ENCODE measurements around the gene TSPAN14.
"Not testable (repeated sequence)": the region's sequence is repeated elsewhere in the genome, so short reads cannot be mapped to it uniquely, and the experiment has no call there.

TSPAN14 gene

GRCh38 chr10:80471001-80471400 lies 16.9 kb downstream of the TSPAN14 start:
- no peak for DNase-seq

GRCh38 chr10:80471715-80472233 lies 17.7 kb downstream of the TSPAN14 start:
- no peak for DNase-seq

GRCh38 chr10:80472234-80473095 lies 18.4 kb downstream of the TSPAN14 start:
- DNase-seq, result no peak

- DNase-seq, result no peak
These were observed 19.1 kb downstream of the TSPAN14 start for GRCh38 chr10:80473096-80473657.

- no peak for DNase-seq
These were observed 19.8 kb downstream of the TSPAN14 start for GRCh38 chr10:80473692-80474596.

GRCh38 chr10:80474597-80474910 lies 20.4 kb downstream of the TSPAN14 start:
- no peak for DNase-seq

GRCh38 chr10:80474941-80475340 lies 20.8 kb downstream of the TSPAN14 start:
- DNase-seq, result no peak

GRCh38 chr10:80475641-80476040 lies 21.5 kb downstream of the TSPAN14 start:
- not testable (repeated sequence) for DNase-seq

GRCh38 chr10:80476685-80477084 lies 22.6 kb downstream of the TSPAN14 start:
- DNase-seq, result no peak

- no peak for DNase-seq
These were observed 23.7 kb downstream of the TSPAN14 start for GRCh38 chr10:80477813-80478212.

GRCh38 chr10:80480373-80480772 lies 26.3 kb downstream of the TSPAN14 start:
- DNase-seq, result not testable (repeated sequence)

- no peak for DNase-seq
These were observed 26.7 kb downstream of the TSPAN14 start for GRCh38 chr10:80480852-80481251.

- no peak for DNase-seq
These were observed 30.1 kb downstream of the TSPAN14 start for GRCh38 chr10:80484243-80484642.

- no peak for DNase-seq
These were observed 30.6 kb downstream of the TSPAN14 start for GRCh38 chr10:80484676-80485075.

GRCh38 chr10:80485076-80485945 lies 31.2 kb downstream of the TSPAN14 start:
- no peak for DNase-seq

- no peak for DNase-seq
These were observed 32.0 kb downstream of the TSPAN14 start for GRCh38 chr10:80485946-80486764.

- DNase-seq, result no peak
These were observed 32.8 kb downstream of the TSPAN14 start for GRCh38 chr10:80486785-80487420.

- DNase-seq, result no peak
These were observed 33.3 kb downstream of the TSPAN14 start for GRCh38 chr10:80487421-80487785.

GRCh38 chr10:80487791-80488538 lies 33.9 kb downstream of the TSPAN14 start:
- peak; percentile 52 for DNase-seq

- DNase-seq, result no peak
These were observed 34.5 kb downstream of the TSPAN14 start for GRCh38 chr10:80488539-80489066.

All from T-helper 9 cell (primary cell).